ENCODE measurements around the gene IL17B.

DNA sequence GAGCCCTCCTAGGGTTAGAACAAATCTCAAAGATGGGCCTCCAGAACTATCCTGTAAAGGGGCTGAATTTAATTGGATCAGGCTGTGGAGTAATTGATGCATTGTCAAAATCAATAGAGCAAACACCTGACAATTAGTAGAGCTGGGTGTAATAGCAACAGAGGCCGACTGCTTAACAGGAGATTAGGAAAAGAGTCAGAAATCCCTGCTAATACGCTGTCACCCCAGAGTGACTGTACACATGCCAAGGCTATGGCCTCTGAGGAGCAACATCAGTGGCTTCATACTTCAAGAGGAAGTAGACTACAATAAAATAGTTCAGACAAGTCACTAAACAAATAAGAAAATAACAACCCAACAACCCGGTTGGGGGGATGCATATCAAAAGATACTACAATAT, 52.5 kb downstream of the IL17B start:
- TF ChIP-seq CTCF (IDR thresholded peaks at IDR 0.05) (no peak), POLR2A (IDR thresholded peaks at IDR 0.05) (no peak)

Measured in esophagus squamous epithelium (tissue), 4 donors.